GM19023 (cell line): ENCODE data around the gene TUBB6.

Experiments
- ATAC-seq: cut with Tn5 transposase; IDR thresholded peaks from one replicate; pipeline ENCODE4 v1.9.1; 2021; ENCODE audit warnings: mild to moderate bottlenecking, moderate library complexity; ENCODE audit not compliant: unreplicated experiment

The TUBB6 gene

DNA sequence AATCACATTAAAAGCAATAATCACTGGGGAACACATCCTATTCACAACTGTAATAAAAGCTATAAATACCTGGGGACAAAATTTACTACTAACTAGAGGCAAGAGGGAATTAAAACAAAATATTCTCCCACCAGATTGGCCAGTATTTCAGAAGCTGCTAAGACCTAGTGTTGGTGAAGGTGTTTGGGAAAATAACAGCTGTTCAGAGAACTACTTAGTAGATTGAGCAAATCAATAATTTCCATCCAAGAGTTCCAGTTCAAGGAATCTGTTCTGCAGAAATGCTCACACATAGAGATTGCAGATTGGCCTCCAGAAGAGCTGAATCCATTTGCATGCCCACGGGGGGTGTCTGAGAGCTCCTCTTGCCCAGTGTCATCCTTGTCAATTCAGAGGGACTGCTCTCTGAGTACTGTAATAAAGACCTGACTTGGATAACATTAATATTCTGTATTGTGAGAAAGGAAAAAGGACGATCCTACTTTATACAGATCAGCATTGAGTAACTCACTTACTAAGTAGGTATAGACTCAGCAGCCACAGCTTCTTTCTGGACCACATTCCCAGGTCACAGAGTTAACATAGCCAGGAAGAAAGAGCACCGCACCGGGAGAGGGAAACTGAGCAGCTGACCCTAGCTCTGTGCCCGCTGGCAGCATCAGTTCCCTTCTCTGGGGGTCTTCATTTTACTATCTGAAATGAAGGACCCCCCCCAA is 5.6 kb downstream of the TUBB6 start:
- no peak for ATAC-seq

DNA sequence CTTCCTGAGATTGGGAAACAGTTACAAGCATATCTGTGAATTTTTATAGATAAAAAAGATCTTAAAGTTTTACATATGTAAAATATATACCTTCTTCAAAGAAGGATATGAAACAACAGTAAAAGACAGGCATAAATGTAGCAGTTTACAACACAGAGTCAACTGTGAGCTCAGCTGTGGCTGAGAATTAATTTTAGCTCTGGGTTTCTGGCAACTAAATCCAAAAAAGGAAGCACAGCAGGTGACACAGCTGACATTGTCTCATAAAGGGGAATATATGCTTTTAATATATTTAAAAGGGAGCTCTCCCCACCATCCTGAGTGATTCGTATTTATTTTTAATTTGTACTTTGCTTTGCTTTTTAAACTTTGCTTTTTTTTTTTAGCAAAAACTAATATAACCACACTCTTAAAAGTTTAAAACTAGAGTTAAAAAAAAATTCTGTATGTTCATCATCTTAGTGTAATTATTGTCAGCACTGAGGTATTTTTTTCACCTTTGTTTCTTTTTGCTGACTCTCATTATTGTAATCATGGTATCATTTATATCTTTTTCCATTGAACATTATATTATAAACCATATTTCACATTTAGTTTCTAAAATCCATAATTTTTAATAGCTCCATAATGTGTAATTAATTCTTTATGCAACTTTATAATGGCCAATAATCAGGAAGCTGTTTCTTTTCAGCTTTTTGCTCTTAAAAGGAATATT is 6.7 kb downstream of the TUBB6 start:
- ATAC-seq = no peak

DNA sequence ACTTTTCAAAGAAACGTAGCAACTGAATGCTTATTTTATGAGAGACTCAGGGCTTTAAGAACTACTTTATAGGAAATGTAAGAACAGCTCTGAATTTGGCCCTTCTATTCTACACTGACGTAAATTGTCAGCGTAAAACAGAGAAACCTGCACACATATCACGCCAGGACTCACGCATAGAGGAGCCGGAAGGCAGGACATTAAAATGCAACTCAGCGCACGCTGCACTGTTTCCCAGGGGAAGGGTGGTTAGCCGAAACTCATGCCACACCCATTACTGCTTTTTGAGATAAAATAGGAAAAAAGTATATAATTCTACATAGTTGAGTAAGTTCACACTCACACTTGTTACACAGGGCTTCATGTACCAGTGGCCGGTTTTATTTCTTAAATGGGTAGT is 7.4 kb downstream of the TUBB6 start:
- no peak for ATAC-seq

DNA sequence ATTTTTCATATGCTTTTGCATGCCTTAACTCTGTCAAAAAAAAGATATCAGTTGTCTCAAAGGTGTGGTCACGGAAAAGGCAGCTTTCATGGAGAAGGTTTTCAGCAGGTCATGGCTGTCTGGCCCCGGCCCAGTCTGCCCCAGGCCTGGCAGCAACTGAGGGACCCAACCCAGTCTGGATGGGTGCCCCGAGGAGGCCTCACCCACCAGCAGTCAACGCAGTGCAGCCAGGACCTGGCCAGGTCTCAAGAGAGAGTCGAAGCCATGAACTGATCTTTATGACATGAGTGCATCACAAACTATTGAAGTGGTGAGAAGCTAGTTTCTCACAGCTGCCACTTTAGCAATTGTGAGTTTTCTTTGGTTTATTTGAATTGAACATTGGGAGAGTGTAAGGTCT is 7.9 kb downstream of the TUBB6 start:
- ATAC-seq = no peak

DNA sequence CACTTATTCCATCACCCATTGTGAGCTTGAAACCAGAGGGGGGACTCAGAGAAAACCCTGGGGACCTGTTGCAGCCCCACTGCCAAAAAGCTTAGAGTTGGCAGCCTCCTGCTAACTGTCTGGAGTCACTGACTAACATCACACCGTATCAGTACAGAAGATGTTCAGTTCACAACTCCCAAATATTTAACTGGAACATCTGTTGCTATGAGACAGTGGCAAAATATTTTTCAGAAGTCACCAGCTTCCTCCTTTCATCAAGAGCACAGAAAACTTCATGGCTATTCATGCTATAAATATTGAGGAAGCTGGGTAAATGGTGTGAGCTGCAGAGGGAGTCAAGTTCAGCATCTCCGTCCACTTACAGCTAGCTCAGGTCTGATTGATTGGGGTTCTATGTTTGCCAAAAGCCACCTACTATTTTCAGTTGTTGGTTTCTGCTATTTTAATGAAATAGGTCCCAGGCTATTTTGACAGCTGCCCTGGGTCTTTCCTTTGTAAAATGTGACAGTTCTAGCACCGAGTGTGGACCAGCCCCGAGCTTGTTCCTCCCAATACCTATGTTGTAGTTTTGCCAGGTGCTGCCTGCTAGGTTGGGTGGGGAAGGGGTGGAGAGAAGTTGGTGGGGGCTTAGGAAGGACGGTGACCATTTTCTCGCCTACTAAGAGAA is 9.8 kb downstream of the TUBB6 start:
- no peak for ATAC-seq

DNA sequence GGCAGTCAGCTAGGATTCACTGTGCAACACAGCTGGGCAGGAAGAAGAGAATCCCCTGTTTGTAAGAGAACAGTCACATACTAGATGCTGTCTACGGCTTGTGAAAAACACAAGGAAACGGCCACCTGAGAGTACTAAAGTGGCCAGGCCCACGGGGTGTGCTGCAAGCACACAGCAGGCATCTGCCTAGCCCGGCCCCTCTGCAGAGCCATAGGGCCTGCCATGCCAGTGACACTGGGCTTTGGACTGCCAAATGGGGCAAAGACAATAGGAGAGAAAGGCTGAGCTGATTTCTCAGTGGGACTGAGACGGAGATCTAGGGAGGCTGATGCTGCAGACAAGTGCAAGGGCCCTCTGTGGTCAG is 10.3 kb downstream of the TUBB6 start:
- no peak for ATAC-seq

DNA sequence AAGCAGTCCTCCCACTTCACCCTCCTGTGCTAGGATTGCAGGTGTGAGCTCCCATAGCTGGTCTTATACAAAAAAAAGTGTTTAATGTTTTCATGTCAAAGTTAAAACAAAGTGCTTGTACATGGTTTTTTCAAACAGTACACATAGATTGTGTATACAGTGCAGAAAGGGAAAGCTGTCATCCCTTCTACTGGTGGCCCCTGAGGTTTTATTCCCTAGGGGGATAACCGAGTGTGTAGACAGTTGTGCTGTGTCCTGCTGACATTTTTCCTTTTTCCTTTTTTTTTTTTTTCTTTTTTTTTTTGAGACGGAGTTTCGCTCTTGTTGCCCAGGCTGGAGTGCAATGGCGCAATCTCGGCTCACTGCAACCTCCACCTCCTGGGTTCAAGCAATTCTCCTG is 10.8 kb downstream of the TUBB6 start:
- no peak for ATAC-seq

DNA sequence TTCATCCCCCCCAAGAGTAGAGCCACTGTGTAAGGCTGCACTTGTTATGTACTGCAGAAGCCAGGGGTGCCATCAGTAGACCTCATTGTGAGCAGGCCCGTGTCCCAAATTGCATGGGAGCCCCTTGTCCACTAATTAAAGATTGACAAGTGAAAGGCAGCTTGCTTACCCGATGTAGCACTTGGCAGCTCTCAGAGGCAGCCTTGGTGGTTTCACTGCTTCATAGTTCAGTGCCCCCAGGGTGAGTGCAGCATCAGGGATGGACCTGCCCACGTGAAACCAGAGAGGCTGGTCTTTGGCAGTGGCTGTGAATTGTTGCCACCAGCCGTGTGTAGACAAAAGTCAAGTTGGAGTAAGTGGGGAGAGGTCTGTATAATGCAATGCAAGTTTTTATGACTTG is 13.3 kb downstream of the TUBB6 start:
- ATAC-seq = peak; percentile 71

DNA sequence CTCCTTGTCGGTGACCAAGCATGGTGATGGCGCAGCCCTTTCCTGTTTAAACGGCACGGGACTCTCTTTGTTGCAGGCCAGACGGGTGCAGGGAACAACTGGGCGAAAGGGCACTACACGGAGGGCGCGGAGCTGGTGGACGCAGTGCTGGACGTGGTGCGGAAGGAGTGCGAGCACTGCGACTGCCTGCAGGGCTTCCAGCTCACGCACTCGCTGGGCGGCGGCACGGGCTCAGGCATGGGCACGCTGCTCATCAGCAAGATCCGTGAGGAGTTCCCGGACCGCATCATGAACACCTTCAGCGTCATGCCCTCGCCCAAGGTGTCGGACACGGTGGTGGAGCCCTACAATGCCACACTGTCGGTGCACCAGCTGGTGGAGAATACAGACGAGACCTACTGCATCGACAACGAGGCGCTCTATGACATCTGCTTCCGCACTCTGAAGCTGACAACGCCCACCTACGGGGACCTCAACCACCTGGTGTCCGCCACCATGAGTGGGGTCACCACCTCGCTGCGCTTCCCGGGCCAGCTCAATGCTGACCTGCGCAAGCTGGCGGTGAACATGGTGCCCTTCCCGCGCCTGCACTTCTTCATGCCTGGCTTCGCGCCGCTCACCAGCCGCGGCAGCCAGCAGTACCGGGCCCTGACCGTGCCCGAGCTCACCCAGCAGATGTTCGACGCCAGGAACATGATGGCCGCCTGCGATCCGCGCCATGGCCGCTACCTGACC is 17.1 kb downstream of the TUBB6 start:
- no peak for ATAC-seq

DNA sequence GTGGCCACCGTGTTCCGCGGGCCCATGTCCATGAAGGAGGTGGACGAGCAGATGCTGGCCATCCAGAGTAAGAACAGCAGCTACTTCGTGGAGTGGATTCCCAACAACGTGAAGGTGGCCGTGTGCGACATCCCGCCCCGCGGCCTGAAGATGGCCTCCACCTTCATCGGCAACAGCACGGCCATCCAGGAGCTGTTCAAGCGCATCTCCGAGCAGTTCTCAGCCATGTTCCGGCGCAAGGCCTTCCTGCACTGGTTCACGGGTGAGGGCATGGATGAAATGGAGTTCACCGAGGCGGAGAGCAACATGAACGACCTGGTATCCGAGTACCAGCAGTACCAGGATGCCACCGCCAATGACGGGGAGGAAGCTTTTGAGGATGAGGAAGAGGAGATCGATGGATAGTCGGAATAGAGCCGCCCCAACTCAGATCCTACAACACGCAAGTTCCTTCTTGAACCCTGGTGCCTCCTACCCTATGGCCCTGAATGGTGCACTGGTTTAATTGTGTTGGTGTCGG is 17.7 kb downstream of the TUBB6 start:
- no peak for ATAC-seq

DNA sequence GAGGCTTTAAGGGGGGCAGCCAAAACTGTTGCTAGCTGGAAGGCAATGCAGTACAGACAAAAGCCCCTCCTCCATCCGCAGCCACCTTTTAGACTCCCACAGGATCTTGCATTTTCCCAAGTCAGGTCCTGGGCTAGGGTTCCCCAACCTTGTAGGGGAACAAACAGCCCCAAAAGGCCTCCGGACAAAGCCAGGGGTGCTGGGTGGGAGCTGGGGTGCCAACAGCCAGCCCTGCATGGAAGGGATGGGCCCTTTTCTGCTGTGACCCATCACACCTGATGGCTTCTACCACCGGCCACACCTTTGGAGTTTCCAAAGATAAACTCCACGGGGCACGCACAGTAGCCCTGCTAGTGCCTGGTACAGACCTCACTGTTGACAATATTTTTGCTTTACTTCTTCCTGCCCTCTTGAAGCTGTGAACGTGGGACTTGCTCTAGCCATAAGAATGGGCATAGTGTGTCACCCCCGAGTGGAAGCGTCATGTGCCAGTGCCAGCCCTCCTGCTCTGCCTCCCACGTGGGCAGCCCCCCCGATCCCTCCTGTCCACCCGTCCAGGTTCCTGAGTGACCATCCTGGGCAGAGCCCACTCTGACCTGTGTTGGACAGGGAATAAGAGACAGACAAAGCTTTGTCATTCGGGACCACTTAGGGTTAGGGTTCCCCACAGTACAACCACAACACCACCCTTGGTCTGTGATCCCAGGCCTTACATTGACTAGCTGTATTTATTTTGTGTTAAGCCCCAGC is 18.8 kb downstream of the TUBB6 start:
- ATAC-seq = no peak

DNA sequence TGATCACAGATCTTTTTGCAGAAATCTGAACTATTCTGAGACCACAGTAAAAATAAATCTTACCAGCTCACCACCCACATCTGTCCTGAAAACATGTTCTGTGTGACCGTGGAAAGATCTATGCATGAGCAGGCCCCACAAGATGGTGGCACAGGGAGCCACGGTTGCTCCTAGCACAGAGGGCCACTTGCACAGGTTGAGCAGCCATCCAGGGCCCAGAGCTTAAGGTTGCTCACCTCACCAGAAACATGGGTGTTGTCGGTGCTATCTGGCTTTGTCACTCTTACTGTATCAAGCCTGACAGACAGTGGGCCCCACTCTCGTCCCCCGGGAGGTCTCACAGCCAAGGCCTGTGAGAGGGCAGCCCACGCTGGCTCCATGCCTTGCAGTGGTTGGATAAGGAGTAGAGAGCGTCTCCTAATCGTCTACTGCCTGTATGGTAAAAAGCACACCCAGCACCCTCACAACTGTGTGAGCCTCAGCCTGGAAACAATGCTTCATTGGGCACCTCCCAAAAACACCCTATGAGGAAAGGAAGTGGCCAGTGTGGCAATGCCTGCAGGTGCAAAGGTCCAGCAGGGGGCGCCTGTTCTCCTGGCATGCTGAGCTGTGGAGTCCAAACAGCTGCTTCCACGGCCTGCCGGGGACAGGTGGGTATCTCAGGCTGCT is 19.6 kb downstream of the TUBB6 start:
- ATAC-seq = peak; percentile 52

DNA sequence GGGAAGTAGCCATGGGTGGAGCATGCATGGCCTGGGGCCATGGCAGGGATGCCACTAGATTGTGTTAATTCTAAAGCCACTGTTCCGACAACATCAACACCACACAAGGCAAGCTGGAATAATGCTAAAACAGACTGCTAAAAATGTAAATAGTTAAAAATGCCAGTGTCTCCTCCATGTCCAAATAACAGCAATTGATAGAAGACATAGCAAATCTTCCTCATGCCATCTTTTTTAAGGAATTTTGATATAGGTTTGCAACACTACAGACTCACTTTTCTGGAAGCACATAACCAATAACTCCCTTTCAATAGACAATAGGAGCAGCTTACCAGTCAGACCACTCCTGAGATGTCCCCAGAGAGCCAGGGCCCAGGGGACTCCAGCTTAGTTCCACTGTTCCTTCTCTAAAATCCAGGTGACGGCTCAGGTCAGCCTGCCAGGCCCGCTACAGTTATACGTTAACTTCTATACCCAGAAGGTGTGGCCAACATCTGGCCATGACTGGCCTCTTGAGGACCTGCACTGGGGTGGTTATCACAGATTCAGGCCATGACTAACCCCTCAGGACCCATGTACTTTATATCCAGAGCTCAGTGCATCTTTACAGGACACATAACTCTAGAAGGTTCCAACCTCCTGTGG is 20.3 kb downstream of the TUBB6 start:
- ATAC-seq = no peak

DNA sequence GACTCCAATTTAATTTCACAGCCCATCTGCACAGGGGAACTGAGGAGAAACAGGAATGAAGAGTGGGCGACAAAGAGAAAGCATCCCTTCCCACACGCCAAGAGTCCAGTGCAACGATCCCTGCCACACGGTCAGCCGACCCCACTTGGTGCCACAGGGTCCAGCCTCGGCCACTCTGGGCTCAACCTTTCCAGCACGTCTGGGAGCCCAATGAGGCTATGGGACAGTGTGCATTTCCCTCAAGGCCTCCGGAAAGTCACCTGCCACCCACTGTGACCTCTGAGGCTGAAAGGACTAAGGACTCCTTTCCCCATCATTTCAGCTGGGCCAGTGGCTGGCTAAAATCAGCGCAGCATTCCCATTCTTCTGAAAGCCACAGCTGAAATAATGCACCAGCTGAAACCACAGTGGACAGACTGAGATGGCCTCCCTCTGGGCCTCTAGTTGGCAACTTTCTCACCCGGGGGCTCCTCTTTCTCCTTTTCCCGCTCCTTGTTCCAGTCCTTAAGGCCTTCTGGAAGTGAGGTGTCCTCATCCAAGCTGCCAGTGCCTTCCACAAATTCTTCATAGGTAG is 21.2 kb downstream of the TUBB6 start:
- no peak for ATAC-seq

DNA sequence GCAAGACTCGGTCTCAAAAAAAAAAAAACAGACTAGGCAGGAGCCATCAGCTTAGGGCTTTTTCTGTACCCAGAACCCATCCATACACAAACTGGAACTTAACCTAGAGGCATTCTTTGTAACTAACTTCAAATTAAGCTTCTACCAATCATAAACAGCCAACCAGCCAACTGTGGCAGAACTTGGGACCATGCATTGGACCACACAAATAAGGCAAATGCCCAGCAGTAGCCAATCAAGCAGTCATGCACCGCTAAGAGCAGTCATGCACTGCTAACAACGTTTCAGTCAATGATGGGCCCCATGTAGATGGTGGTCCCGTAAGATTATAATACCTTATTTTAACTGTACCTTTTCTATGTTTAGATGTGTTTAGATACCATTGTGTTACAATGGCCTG is 22.7 kb downstream of the TUBB6 start:
- ATAC-seq = no peak

DNA sequence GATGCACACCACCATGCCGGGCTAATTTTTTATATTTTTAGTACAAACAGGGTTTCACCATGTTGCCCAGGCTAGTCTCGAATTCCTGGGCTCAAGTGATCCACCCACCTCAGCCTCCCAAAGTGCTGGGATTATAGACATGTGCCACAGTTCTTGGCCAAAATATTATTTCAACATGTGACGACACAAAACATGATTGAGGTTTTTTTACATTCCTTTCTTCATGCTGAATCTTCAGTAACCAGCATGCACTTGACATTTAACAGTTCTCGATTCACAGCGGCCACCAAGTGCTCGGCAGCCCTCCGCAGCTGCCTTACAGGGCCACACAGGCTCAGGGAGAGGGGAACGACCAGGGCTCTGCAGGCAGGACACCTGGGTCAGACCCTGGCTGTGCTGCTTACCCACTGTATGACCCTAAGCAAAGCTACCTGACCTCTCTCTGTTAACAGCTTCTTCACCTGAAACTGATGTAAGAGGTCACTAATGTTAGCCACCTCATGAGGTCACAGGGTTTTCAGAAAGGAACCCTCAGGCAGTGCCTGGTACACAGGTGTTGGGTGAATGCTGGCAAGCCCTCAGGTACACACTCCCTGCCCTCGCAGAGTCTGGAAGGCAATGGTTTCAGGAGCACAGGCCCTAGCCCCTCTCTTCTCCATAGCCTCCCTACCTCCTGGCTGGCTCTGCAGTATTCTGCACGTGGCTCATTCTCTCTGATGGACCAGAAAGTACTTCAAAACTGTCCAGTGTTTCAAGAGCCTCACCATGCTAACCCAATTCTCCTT is 25.7 kb downstream of the TUBB6 start:
- no peak for ATAC-seq

DNA sequence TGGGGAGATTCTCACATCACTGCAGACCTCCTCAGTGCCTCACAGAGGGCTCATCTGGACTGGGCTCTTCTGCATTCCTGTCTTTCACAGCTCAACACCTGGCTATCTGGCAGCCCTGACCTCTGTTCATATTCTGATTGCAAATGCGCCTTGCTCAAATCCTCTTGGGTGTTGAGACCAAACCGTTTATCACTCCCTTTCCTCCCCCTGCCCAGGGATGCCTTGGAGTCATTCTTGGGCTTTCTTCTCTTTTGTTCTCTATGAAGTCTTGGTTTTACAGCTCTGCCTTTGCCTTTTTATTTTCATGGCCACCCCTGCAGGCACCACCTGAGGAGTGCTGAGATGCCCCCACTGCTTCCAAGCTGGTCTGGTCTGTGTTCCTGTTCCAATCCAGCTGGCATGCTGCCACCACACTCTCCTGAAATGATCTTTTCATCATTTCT is 26.3 kb downstream of the TUBB6 start:
- no peak for ATAC-seq

DNA sequence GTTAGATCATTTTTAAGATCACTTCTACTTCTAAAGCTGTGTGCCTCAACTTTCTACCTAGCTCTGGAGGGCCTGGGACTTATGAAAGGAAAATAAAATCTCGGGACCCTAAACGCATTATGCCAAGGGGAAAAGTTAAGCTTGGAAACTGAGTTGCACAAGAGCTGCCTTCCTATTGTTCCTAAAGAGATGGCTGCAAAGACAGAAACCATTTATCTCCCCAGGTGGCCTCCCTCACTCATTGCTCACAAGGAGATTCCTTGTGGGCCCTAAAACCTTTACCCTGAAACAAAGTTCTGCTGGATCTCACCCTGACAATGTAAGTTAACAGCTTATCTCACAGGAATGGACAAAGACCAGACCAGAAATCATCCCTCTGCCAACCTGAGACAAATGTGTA is 26.8 kb downstream of the TUBB6 start:
- no peak for ATAC-seq
